ENCODE data around the gene MSI1.

DNA sequence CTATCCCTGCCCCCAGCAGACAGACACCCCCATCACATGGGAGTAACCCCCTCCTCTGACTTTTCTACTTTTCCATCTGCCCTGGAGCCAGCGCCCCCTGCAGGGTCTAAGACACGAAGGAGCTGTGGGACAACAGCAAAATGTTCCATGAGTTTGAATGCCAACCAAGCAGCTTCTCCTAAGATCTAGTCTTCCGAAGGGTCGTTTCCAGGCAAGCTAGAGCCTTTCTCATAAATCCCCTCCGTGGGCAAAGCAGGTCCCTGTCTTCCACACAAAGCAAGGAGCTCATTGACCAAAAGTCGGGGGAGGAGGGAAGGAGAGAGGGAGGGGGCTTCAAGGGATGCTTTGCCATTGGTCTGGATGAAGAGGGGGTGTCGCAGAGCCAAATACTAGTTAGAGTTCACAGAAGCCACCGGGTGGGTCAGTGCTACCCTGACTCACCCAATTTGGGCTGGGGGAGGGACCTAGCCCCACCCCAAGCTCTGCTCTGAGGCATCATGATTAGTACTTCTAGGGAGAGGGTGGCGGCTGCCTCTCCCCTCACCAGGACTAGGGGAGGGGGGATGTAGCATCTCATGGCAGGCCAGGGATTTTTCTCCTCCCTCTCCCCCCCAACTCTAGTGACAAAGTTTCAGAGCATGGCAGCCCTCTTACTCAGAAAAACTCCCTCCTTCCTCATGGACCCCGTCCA lies 1.6 kb downstream of the MSI1 start:
- TF ChIP-seq TCF12 (IDR thresholded peaks at IDR 0.05; ENCODE audit: low read depth) (no peak), NFIC (IDR thresholded peaks at IDR 0.05) (no peak), TAF1 (IDR thresholded peaks at IDR 0.05; ENCODE audit: low read depth) (no peak), EGR1 (IDR thresholded peaks at IDR 0.05) (no peak)
- TF ChIP-seq, protein P1, sequence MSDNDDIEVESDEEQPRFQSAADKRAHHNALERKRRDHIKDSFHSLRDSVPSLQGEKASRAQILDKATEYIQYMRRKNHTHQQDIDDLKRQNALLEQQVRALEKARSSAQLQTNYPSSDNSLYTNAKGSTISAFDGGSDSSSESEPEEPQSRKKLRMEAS (IDR thresholded peaks at IDR 0.05): no peak

Measured in Ishikawa (cell line).